GM19240 (cell line): ENCODE data around the gene HIBCH.
"Not testable (repeated sequence)": the region's sequence is repeated elsewhere in the genome, so short reads cannot be mapped to it uniquely, and the experiment has no call there.

Source experiments
- DNase-seq: peaks from one replicate; pipeline ENCODE4 v3.0.0; 2011; ENCODE audit warnings: low spot score; ENCODE audit not compliant: insufficient read length

Gene HIBCH

GRCh38 chr2:190308031-190308430 is 11.6 kb downstream of the HIBCH start:
- no peak for DNase-seq

GRCh38 chr2:190304404-190304803 is 15.2 kb downstream of the HIBCH start:
- DNase-seq = no peak

GRCh38 chr2:190303647-190304046 is 16.0 kb downstream of the HIBCH start:
- no peak for DNase-seq

GRCh38 chr2:190302052-190302451 is 17.6 kb downstream of the HIBCH start:
- no peak for DNase-seq

- no peak for DNase-seq
These were observed 18.6 kb downstream of the HIBCH start for GRCh38 chr2:190301032-190301431.

GRCh38 chr2:190297880-190298279 is 21.7 kb downstream of the HIBCH start:
- not testable (repeated sequence) for DNase-seq

GRCh38 chr2:190283783-190284182 is 35.8 kb downstream of the HIBCH start:
- DNase-seq = no peak

GRCh38 chr2:190280565-190281350 is 38.9 kb downstream of the HIBCH start:
- no peak for DNase-seq

- DNase-seq = not testable (repeated sequence)
These were observed 40.1 kb downstream of the HIBCH start for GRCh38 chr2:190279256-190280134.

GRCh38 chr2:190277234-190278112 is 42.2 kb downstream of the HIBCH start:
- no peak for DNase-seq

- no peak for DNase-seq
These were observed 47.2 kb downstream of the HIBCH start for GRCh38 chr2:190272457-190272842.

- DNase-seq = no peak
These were observed 47.7 kb downstream of the HIBCH start for GRCh38 chr2:190271783-190272456.

GRCh38 chr2:190270298-190270697 is 49.3 kb downstream of the HIBCH start:
- no peak for DNase-seq

GRCh38 chr2:190269699-190270098 is 49.9 kb downstream of the HIBCH start:
- DNase-seq = not testable (repeated sequence)

GRCh38 chr2:190267302-190267701 is 52.3 kb downstream of the HIBCH start:
- no peak for DNase-seq

GRCh38 chr2:190266314-190266713 is 53.3 kb downstream of the HIBCH start:
- DNase-seq = no peak

GRCh38 chr2:190261851-190262250 is 57.8 kb downstream of the HIBCH start:
- no peak for DNase-seq

- DNase-seq = no peak
These were observed 63.5 kb downstream of the HIBCH start for GRCh38 chr2:190256087-190256486.

GRCh38 chr2:190255676-190256075 is 64.0 kb downstream of the HIBCH start:
- DNase-seq = no peak

GRCh38 chr2:190254063-190254850 is 65.4 kb downstream of the HIBCH start:
- no peak for DNase-seq
